HAP-1 (cell line): ENCODE measurements around the gene ISLR.

ENCODE experiments used
- DNase-seq, 2 experiments: peaks; one replicate each; pipeline ENCODE4 v3.0.0-alpha.2; 2016 to 2020; ENCODE audit warnings: low spot score in 2 of 2
- H3K27me3 ChIP-seq: fragments of 250-450 bp; sonication (Bioruptor Pico); 2 replicates; pipeline ENCODE4 v1.5.1; 2020; ENCODE audit warnings: low read depth, mild to moderate bottlenecking, moderate library complexity
- H3K36me3 ChIP-seq: fragments of 250-450 bp; sonication (Bioruptor Pico); replicated peaks from 2 replicates; pipeline ENCODE4 v1.5.1; 2020; ENCODE audit warnings: mild to moderate bottlenecking
- H3K4me1 ChIP-seq: fragments of 250-450 bp; sonication (Bioruptor Pico); 2 replicates; pipeline ENCODE4 v1.5.1; 2020; ENCODE audit warnings: mild to moderate bottlenecking
- H3K4me3 ChIP-seq: fragments of 250-450 bp; sonication (Bioruptor Pico); 2 replicates; pipeline ENCODE4 v1.5.1; 2020; ENCODE audit warnings: mild to moderate bottlenecking, moderate library complexity
- H3K9me3 ChIP-seq: fragments of 250-450 bp; sonication (Bioruptor Pico); 2 replicates; pipeline ENCODE4 v1.5.1; 2020; ENCODE audit warnings: mild to moderate bottlenecking, moderate library complexity
- in situ Hi-C: fragments of 300-500 bp; cut with MboI; formaldehyde crosslinking; loops from 3 replicates; pipeline ENCODE4 v1.14.3; 2020; ENCODE audit warnings: low sequenced_read_pairs, inconsistent platforms, mixed read lengths

Gene ISLR

DNA sequence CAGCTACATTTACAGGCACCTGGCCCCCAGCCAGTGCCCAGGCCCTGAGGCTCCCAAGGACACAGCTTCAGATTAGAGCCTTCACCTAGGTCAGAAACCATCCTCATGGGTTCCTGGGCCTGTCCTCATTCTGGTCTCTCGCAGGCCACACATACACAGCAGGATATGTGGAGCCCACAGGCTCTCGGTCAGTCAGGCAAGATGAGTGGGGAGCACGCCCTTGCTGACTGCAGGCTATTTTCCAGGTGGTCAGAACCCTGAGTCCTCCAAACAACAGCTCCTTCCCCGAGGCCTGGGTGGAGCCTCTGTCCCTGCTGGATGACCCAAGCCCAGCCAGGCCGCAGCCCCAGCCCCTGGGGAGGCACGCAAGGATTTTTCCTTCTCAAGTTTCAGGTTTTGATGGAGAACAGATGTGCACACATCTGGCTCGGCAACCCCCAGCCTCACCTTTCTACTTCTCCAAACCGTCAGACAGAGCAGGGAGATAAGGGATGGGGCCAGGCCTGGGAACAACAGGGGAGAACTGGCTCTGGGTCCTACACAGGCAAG, 27.4 kb downstream of the ISLR start:
- Histone ChIP-seq H3K27me3 (no peaks in the 10 kb centered on the region), H3K4me1 (peaks cover 29% of the 10 kb centered on the region), H3K4me3 (no peak overlapping the region), H3K36me3 (no peaks in the 10 kb centered on the region), H3K9me3 (no peaks in the 10 kb centered on the region)
- in situ Hi-C loops: no loop called here
- no peak for DNase-seq

GRCh38 chr15:74201710-74202420, 28.4 kb downstream of the ISLR start:
- peak overlapping the region; percentile 15 for H3K4me3 ChIP-seq
- no peak for DNase-seq
- no peaks in the 10 kb centered on the region for H3K27me3 ChIP-seq
- peaks cover 29% of the 10 kb centered on the region for H3K4me1 ChIP-seq
- in situ Hi-C loops: no loop called here
- no peaks in the 10 kb centered on the region for H3K36me3 ChIP-seq
- no peaks in the 10 kb centered on the region for H3K9me3 ChIP-seq

GRCh38 chr15:74202452-74203401, 29.2 kb downstream of the ISLR start, which contains the start of gene STRA6:
STRA6 (minus strand) TSS chr15:74202787; CDS start chr15:74202267, 520 bp downstream.
- in situ Hi-C loops: no loop called here
- Histone ChIP-seq H3K4me1 (peaks cover 29% of the 10 kb centered on the region), H3K27me3 (no peaks in the 10 kb centered on the region), H3K36me3 (no peaks in the 10 kb centered on the region), H3K9me3 (no peaks in the 10 kb centered on the region), H3K4me3 (peak within 1 kb of the TSS; percentile 15)
- DNase-seq: peak; percentile 86 to 94

DNA sequence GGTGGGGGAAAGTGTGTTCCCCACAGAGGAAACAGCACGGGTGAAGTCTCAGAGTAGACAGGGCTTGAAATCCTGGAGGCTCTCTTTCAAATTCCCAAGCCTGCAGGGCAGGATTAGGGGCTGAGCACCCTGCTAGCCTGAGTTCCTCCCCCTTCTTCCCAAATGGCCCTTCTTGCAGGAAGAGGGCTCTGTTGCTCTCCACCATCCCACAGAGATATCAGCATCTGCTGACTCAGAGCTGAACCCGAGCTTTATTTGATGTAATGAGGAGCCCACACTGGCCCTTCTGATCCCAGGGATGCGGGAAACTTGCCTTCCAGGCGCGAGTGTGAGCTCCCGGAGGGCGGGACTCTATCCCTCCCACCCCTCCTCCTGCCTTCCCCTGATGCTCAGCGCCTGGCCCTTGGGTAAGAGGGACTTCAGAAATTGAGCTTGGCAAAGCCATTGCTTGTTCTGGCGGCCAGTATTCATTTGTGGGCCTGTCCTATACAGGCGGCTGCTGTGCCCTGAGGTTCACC, 30.5 kb downstream of the ISLR start:
- Histone ChIP-seq H3K9me3 (no peaks in the 10 kb centered on the region), H3K36me3 (no peaks in the 10 kb centered on the region), H3K4me1 (peaks cover 33% of the 10 kb centered on the region), H3K27me3 (no peaks in the 10 kb centered on the region), H3K4me3 (peak overlapping the region; percentile 15; the same call in 1 of the 2 replicates)
- in situ Hi-C loops: no loop called here
- DNase-seq: peak; percentile 86 to 91

GRCh38 chr15:74205582-74205947, 32.1 kb downstream of the ISLR start:
- Histone ChIP-seq H3K4me3 (no peak overlapping the region), H3K36me3 (no peaks in the 10 kb centered on the region), H3K27me3 (no peaks in the 10 kb centered on the region), H3K9me3 (no peaks in the 10 kb centered on the region), H3K4me1 (peaks cover 46% of the 10 kb centered on the region)
- DNase-seq: no peak
- in situ Hi-C loops: no loop called here

- Histone ChIP-seq H3K9me3 (no peaks in the 10 kb centered on the region), H3K27me3 (no peaks in the 10 kb centered on the region), H3K4me3 (no peak overlapping the region), H3K4me1 (peaks cover 43% of the 10 kb centered on the region), H3K36me3 (no peaks in the 10 kb centered on the region)
- in situ Hi-C loops: no loop called here
- DNase-seq: no peak
These were observed 33.3 kb downstream of the ISLR start for GRCh38 chr15:74206801-74207281.

DNA sequence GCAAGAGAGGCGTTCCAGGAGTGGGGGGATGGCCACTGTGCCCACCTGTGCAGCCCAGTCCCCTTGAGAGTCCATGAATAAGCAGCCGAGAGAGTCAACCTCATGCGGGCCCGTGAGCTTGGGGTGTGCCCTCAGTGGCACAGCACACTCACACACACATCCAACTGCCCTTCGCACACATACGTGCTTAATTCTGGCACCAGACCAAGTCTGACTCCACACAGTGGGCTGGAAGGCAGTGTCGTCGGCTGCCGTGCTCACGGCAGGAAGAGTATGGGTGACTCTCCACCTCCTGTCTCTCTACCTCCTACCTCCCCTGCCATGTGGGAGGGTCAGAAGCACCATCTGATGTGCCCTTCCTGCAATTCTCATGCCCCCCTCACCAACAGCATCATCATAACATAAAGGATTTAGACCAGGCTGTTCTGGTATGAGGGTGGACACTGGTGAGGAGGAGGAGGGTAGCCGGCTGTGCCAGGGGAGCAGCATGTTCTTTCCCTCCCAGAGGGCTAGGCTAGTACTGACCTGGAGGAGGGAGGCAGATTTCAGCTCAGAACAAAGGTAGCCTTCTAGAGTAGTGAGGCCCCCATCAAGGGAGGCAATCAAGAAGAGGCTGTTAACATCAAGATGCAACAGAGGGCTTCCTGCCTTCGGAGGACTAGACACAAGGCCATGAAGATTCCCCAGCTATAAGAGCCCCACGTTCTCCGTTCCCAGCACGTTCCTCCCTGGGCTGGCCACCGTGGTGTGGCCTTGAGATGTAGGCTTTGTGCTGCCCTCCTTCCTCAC, 34.3 kb downstream of the ISLR start:
- in situ Hi-C loops: no loop called here
- no peaks in the 10 kb centered on the region for H3K36me3 ChIP-seq
- H3K4me3 ChIP-seq: no peak overlapping the region
- H3K27me3 ChIP-seq: no peaks in the 10 kb centered on the region
- no peak for DNase-seq
- peaks cover 33% of the 10 kb centered on the region for H3K4me1 ChIP-seq
- no peaks in the 10 kb centered on the region for H3K9me3 ChIP-seq

- H3K4me1 ChIP-seq: peaks cover 27% of the 10 kb centered on the region
- H3K27me3 ChIP-seq: no peaks in the 10 kb centered on the region
- DNase-seq: no peak
- H3K4me3 ChIP-seq: no peak overlapping the region
- in situ Hi-C loops: no loop called here
- no peaks in the 10 kb centered on the region for H3K9me3 ChIP-seq
- H3K36me3 ChIP-seq: no peaks in the 10 kb centered on the region
These were observed 35.0 kb downstream of the ISLR start for GRCh38 chr15:74208496-74208895.

DNA sequence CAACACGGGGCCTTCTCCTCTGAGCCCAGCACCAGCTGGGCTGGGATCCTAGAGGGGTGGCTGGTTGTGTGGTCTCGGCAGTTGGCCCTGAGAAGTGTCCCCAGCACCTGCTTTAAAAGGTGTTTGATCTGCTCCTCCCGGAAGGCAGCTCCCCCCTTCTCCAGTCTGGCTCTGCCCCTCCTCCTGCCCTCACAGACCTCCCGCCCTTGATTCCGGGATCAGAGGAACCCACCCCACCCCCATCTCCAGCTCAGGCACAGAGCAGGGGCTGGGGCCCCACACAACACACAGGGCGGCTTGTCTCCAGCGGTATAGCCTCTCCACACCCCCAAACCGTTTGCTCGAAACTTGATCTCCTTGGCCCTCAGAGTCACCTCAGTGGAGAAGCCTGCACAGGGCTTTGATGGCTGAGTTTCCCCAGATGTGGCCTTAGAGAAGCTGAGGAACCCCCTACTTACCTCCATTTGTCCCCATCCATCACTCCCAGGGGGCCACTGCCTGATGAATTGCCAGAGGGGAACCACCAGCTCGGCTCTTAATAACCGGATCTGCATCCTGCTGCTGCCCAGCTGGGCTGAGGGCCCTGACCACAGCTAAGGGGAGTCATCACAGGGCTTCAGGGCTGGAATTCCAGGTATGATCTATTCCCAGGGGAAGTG, 35.5 kb downstream of the ISLR start:
- Histone ChIP-seq H3K36me3 (no peaks in the 10 kb centered on the region), H3K27me3 (no peaks in the 10 kb centered on the region), H3K4me3 (no peak overlapping the region), H3K9me3 (no peaks in the 10 kb centered on the region), H3K4me1 (peaks cover 25% of the 10 kb centered on the region)
- in situ Hi-C loops: no loop called here
- DNase-seq: no peak

DNA sequence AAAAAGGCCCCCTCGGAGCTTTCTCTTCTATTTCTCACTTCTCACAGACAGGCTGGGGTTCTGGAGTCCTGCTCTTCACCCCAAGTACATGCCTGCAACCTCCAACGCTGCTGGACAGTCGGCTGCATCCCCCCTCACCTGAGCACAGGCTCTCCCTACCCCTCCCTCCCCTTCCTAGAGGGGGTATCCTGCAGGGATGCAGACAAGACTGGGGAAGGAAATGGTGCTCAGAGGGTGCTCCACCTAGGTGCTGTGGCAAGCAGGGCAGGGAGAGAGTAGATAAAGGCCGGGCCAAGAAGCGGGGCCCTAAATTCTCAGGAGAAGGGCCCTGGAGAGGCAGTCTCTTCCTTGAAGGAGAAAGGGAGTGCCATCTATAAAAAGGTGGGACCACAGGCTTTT, 36.0 kb downstream of the ISLR start:
- in situ Hi-C loops: no loop called here
- Histone ChIP-seq H3K27me3 (no peaks in the 10 kb centered on the region), H3K4me1 (peaks cover 26% of the 10 kb centered on the region), H3K36me3 (no peaks in the 10 kb centered on the region), H3K4me3 (no peak overlapping the region), H3K9me3 (no peaks in the 10 kb centered on the region)
- no peak for DNase-seq

DNA sequence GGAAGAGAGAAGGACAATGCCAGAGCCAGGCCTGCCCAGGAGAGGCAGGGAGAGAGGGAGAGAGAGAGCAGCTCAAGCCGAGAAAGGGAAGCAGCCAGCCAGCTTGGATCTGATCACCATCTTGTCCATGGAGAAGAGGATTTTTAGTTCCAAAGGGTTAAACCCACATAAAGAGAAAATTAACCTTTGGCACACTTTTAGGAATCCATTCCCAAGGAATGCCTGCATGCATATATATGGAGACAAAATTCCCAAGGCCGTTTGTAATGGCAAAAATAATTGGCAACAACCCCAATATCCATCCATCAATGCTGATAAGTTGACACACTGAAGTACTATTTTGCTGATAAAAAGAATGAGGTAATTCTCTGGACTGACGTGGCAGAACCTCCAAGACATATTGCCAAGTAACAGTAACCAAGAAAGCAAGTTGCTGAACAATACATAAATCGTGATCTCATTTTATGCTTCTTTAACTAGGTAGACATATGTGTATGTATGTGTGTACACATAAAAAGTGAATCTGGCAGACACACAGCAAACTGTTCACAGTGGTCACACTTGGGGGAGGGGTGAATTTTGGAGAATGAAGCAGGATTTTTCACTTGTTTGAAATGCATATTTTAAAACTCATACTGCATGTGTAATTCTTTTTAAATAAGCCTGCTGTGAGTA, 36.6 kb downstream of the ISLR start:
- no peak for DNase-seq
- no peaks in the 10 kb centered on the region for H3K9me3 ChIP-seq
- H3K4me1 ChIP-seq: peaks cover 31% of the 10 kb centered on the region
- H3K36me3 ChIP-seq: no peaks in the 10 kb centered on the region
- H3K4me3 ChIP-seq: no peak overlapping the region
- in situ Hi-C loops: loop anchor here (10.0 kb wide), 1 partner anchor 1535 kb away; no protein-coding TSS in a partner anchor
- H3K27me3 ChIP-seq: no peaks in the 10 kb centered on the region

DNA sequence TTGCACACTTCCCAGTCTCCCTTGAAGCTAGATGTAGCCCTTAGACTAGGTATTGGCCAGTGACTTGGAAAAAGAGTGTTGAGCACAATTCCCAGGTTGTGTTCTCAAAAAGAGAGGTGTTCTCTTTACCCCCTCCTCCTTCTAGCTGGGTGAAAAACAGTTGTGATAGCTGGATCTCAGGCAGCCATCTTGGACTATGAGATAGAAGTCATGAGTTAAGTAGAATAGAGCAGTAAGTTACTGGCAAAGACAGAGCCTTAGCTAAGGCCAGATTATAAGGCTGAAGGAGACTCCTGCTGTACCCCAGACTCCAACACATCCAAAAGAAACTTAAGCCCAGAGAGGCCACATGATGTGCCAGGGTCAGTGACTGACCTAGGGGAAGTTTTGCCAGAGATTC, 37.2 kb downstream of the ISLR start:
- no peaks in the 10 kb centered on the region for H3K36me3 ChIP-seq
- no peak for DNase-seq
- H3K4me3 ChIP-seq: no peak overlapping the region
- H3K9me3 ChIP-seq: no peaks in the 10 kb centered on the region
- in situ Hi-C loops: loop anchor here (10.0 kb wide), 1 partner anchor 1536 kb away; no protein-coding TSS in a partner anchor
- peaks cover 37% of the 10 kb centered on the region for H3K4me1 ChIP-seq
- no peaks in the 10 kb centered on the region for H3K27me3 ChIP-seq
